Loucy (cell line): Measurements from ENCODE around the gene SMAD3.

ENCODE experiments used
- EZH2phosphoT487 ChIP-seq: fragments of 200-600 bp; IDR thresholded peaks from 2 replicates; pipeline ENCODE4 v1.6.1; 2018; ENCODE audit warnings: antibody characterized with exemption, mild to moderate bottlenecking, moderate library complexity, borderline replicate concordance
- TF ChIP-seq, protein P1 (sequence below): fragments of 200-600 bp; sonication (generic); conservative IDR thresholded peaks from 2 replicates; pipeline ENCODE4 v1.5.1; 2014; ENCODE audit warnings: mild to moderate bottlenecking, antibody characterized with exemption, low read length

DNA sequence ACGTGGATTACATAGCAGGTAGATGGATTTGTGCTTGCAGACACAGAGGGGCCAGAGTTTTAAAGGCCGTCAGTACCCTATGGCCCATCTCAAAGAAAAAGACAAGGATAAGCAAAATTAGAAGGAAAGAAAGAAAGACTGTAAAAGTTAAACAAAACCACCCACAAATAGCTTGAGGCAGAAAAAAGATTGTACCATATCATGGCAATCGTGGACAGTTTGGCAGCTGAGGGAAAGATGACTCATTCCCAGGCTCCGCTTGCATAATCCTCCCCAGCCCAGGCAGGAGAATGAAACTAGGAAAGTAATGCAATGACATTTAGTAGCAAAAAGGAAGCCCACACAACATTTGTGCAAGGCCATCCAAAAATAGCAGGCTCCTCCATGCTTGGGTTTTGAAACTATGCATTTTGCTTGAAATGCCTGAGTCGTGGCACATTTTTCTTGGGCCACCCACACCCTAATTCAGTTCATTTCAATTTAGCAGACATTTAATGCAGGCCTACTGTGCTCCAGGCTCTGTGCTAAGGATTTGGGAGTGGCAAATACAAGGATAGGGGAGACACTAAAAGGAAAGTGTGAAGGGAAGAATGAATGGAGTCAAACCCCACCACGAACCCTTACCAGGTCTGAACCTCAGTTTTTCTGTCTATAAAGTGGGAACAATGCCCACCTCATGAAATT is 40.9 kb upstream of the SMAD3 start:
- TF ChIP-seq, protein P1, sequence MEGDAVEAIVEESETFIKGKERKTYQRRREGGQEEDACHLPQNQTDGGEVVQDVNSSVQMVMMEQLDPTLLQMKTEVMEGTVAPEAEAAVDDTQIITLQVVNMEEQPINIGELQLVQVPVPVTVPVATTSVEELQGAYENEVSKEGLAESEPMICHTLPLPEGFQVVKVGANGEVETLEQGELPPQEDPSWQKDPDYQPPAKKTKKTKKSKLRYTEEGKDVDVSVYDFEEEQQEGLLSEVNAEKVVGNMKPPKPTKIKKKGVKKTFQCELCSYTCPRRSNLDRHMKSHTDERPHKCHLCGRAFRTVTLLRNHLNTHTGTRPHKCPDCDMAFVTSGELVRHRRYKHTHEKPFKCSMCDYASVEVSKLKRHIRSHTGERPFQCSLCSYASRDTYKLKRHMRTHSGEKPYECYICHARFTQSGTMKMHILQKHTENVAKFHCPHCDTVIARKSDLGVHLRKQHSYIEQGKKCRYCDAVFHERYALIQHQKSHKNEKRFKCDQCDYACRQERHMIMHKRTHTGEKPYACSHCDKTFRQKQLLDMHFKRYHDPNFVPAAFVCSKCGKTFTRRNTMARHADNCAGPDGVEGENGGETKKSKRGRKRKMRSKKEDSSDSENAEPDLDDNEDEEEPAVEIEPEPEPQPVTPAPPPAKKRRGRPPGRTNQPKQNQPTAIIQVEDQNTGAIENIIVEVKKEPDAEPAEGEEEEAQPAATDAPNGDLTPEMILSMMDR: no peak
- no peak for TF ChIP-seq EZH2phosphoT487
